Activated CD8-positive, alpha-beta memory T cell treated with anti-CD3 and anti-CD28 coated beads, Interleukin-2, amount 10 ng/mL, durations not matched to agents 7 days and 5 days (primary cell): ENCODE data around the gene ADGRL1. TPM values are rescaled to one million over a fixed set of nuclear protein-coding genes. Genes with fewer than 3 reads are reported as not detected.
"Not testable (repeated sequence)": the region's sequence is repeated elsewhere in the genome, so short reads cannot be mapped to it uniquely, and the experiment has no call there.

Experiments
- ATAC-seq: fragments of 150-1000 bp; cut with Tn5 transposase; one replicate; pipeline ENCODE4 v1.10.0; 2021; ENCODE audit warnings: moderate library complexity
- CTCF ChIA-PET: fragments of 350-600 bp; sonication (Branson Sonifier 250); formaldehyde crosslinking; loops from one replicate; lab custom pipeline; 2021; ENCODE audit warnings: antibody characterized with exemption; lab: Charles Lee
- DNase-seq: peaks from one replicate; pipeline ENCODE4 v3.0.0-alpha.2; 2020
- H3K27ac Mint-ChIP-seq: one replicate; pipeline ENCODE4 v1.8.0; 2021; ENCODE audit warnings: mild to moderate bottlenecking, mixed read lengths
- H3K27me3 Mint-ChIP-seq: one replicate; pipeline ENCODE4 v1.8.0; 2021; ENCODE audit warnings: mixed read lengths
- H3K36me3 Mint-ChIP-seq: one replicate; pipeline ENCODE4 v1.8.0; 2021; ENCODE audit warnings: mild to moderate bottlenecking, mixed read lengths
- H3K4me1 Mint-ChIP-seq: one replicate; pipeline ENCODE4 v1.8.0; 2021; ENCODE audit warnings: mixed read lengths
- H3K4me3 Mint-ChIP-seq: one replicate; pipeline ENCODE4 v1.8.0; 2021; ENCODE audit warnings: mild to moderate bottlenecking, moderate library complexity, mixed read lengths
- H3K9me3 Mint-ChIP-seq: one replicate; pipeline ENCODE4 v1.8.0; 2022; ENCODE audit warnings: low read depth, mixed read lengths
- total RNA-seq, 2 experiments: library from RNA; stranded (reverse); gene quantifications; one replicate each; pipeline ENCODE4 v1.2.3, GENCODE V29; 2021

ADGRL1 gene
- total RNA-seq, 2 experiments from 2014 or later = 3.7 to 4.3 TPM

- no peak for DNase-seq
- no peak overlapping the region for H3K27ac Mint-ChIP-seq
- no peak for ATAC-seq
Observed at GRCh38 chr19:14146789-14147216, 59.2 kb downstream of the ADGRL1 start.

DNA sequence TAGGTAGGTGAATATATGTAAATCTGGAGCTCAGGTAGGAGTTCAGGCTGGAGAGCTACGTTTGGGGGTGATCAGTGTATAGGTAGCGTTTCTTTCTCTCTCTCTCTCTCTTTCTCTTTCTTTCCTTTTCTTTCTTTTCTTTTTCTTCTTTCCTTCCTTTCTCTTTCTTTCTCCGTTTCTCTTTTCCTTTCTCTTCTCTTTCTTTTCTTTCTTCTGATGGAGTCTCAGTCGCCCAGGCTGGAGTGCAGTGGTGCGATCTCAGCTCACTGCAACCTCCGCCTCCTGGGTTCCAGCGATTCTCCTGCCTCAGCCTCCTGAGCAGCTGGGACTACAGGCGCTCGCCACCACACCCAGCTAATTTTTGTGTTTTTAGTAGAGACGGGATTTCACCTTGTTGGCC, 59.8 kb downstream of the ADGRL1 start:
- H3K27me3 Mint-ChIP-seq, H3K9me3 Mint-ChIP-seq, H3K36me3 Mint-ChIP-seq, ATAC-seq, H3K27ac Mint-ChIP-seq, DNase-seq, H3K4me3 Mint-ChIP-seq: not testable (repeated sequence)
- H3K4me1 Mint-ChIP-seq = peaks cover 21% of the 10 kb centered on the region
- CTCF ChIA-PET = interaction anchor here (0.6 to 2.2 kb wide), 6 partner anchors 9 to 341 kb away, joined by 3 to 16 read pairs (median 4); partner anchors contain the start of gene ASF1B

More at GRCh38 chr19:14146789-14147216, 59.2 kb downstream of the ADGRL1 start:
- Mint-ChIP-seq H3K36me3 (no peaks in the 10 kb centered on the region), H3K4me3 (no peak overlapping the region), H3K27me3 (no peaks in the 10 kb centered on the region), H3K9me3 (no peaks in the 10 kb centered on the region), H3K4me1 (peaks cover 21% of the 10 kb centered on the region)
- CTCF ChIA-PET = interaction anchor here (1.4 to 2.8 kb wide), 5 partner anchors 9 to 348 kb away, joined by 3 to 22 read pairs (median 16); partner anchors contain the start of gene ASF1B

- H3K4me3 Mint-ChIP-seq = no peak overlapping the region
- DNase-seq = no peak
- H3K9me3 Mint-ChIP-seq = no peaks in the 10 kb centered on the region
- peaks cover 21% of the 10 kb centered on the region for H3K4me1 Mint-ChIP-seq
- H3K27me3 Mint-ChIP-seq = no peaks in the 10 kb centered on the region
- ATAC-seq = no peak
- peaks cover 2% of the 10 kb centered on the region for H3K36me3 Mint-ChIP-seq
- no peak overlapping the region for H3K27ac Mint-ChIP-seq
- CTCF ChIA-PET = interaction anchor here (1.0 to 2.2 kb wide), 5 partner anchors 8 to 204 kb away, joined by 3 to 16 read pairs (median 4); partner anchors contain the start of gene ASF1B
Observed at GRCh38 chr19:14145381-14145780, 60.6 kb downstream of the ADGRL1 start.

GRCh38 chr19:14142262-14143190, 63.4 kb downstream of the ADGRL1 start:
- Mint-ChIP-seq H3K36me3 (peaks cover 2% of the 10 kb centered on the region), H3K27me3 (no peaks in the 10 kb centered on the region), H3K27ac (no peak overlapping the region), H3K4me3 (no peak overlapping the region), H3K9me3 (no peaks in the 10 kb centered on the region), H3K4me1 (peaks cover 10% of the 10 kb centered on the region)
- no peak for DNase-seq
- CTCF ChIA-PET = interaction anchor here (0.6 to 2.3 kb wide), 4 partner anchors 25 to 264 kb away, joined by 4 to 8 read pairs (median 5); no protein-coding TSS in a partner anchor
- no peak for ATAC-seq

DNA sequence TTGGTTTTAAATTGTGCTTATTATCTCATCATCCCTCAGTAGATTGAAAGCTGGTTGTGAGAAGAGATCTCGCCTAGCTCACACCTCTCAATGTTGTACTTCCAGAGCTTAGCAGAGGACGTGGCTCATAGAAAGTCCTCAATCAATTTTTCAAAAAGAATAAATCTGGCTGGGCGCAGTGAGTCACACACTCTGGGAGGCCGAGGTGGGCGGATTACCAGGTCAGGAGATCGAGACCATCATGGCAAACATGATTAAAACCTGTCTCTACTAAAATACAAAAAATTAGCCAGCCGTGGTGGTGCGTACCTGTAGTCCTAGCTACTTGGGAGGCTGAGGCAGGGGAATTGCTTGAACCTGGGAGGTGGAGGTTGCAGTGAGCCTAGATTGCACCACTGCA, 64.9 kb downstream of the ADGRL1 start:
- no peak for ATAC-seq

GRCh38 chr19:14139944-14140343, 66.0 kb downstream of the ADGRL1 start:
- ATAC-seq (no peak), DNase-seq (no peak)
- no peaks in the 10 kb centered on the region for H3K9me3 Mint-ChIP-seq
- H3K4me3 Mint-ChIP-seq = no peak overlapping the region
- H3K27ac Mint-ChIP-seq = no peak overlapping the region
- H3K4me1 Mint-ChIP-seq = peaks cover 21% of the 10 kb centered on the region
- peaks cover 8% of the 10 kb centered on the region for H3K36me3 Mint-ChIP-seq
- CTCF ChIA-PET = interaction anchor here (1.0 to 3.8 kb wide), 7 partner anchors 8 to 333 kb away, joined by 3 to 14 read pairs (median 3); partner anchors contain the start of gene MISP3
- H3K27me3 Mint-ChIP-seq = no peaks in the 10 kb centered on the region

More for the DNA sequence above, 64.9 kb downstream of the ADGRL1 start:
- no peak overlapping the region for H3K4me3 Mint-ChIP-seq
- peaks cover 13% of the 10 kb centered on the region for H3K4me1 Mint-ChIP-seq
- H3K27me3 Mint-ChIP-seq = no peaks in the 10 kb centered on the region
- DNase-seq = no peak
- H3K27ac Mint-ChIP-seq = no peak overlapping the region
- peaks cover 5% of the 10 kb centered on the region for H3K36me3 Mint-ChIP-seq
- H3K9me3 Mint-ChIP-seq = no peaks in the 10 kb centered on the region
- CTCF ChIA-PET = interaction anchor here (1.5 to 2.3 kb wide), 2 partner anchors 208 to 265 kb away, joined by 5 to 8 read pairs; no protein-coding TSS in a partner anchor

DNA sequence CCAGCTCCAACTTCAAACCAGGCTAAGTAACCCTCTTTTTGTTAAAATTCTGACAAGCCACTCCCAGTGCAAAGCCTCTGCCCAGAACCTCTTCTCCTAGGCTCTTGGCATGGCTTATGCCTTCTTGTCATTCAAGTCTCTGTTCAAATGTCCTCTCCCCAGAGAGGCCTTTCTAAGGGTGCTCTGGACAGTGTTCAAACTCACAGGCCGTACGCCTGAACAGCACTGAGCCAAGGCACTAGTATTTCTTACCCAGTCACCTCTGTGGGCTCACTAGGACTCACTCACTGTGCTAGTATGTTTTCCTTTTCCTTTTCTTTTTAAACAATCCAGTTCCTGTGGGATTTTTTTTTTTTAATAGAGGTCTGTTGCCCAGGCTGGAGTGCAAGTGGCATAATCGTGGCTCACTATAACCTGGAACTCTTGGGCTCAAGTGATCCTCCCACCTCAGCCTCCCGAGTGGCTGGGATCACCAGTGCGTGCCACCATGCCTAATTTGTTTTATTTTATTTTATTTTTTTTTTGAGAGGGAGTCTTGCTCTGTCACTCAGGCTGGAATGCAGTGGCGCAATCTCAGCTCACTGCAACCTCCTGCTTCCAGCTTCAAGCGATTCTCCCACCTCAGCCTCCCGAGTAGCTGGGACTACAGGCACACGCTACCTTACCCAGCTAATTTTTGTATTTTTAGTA, 67.2 kb downstream of the ADGRL1 start:
- H3K4me1 Mint-ChIP-seq = peaks cover 31% of the 10 kb centered on the region
- peak overlapping the region; percentile 29 for H3K27ac Mint-ChIP-seq
- peaks cover 15% of the 10 kb centered on the region for H3K36me3 Mint-ChIP-seq
- H3K9me3 Mint-ChIP-seq = no peaks in the 10 kb centered on the region
- DNase-seq = no peak
- ATAC-seq = no peak
- H3K27me3 Mint-ChIP-seq = no peaks in the 10 kb centered on the region
- CTCF ChIA-PET = interaction anchor here (1.0 to 3.8 kb wide), 10 partner anchors 9 to 281 kb away, joined by 3 to 38 read pairs (median 4); partner anchors contain the start of gene MISP3
- peak overlapping the region; percentile 44 for H3K4me3 Mint-ChIP-seq

- Mint-ChIP-seq H3K27ac (peak within 1 kb of the TSS; percentile 94), H3K36me3 (peaks cover 25% of the 10 kb centered on the region), H3K4me3 (peak within 1 kb of the TSS; percentile 88), H3K9me3 (no peaks in the 10 kb centered on the region), H3K4me1 (peaks cover 34% of the 10 kb centered on the region), H3K27me3 (no peaks in the 10 kb centered on the region)
- CTCF ChIA-PET = interaction anchor here (0.5 to 4.0 kb wide), 94 partner anchors 9 to 554 kb away, joined by 3 to 59 read pairs (median 5); partner anchors contain the start of genes ADGRE5, DNAJB1, GIPC1 and IL27RA
- peak; percentile 99 for DNase-seq
- peak; percentile 88 for ATAC-seq
Observed at GRCh38 chr19:14136509-14137281, 69.3 kb downstream of the ADGRL1 start, which contains the start of gene ASF1B. TSS of gene ASF1B (minus strand) at chr19:14136589. CDS start at chr19:14136456, 133 bp downstream.

GRCh38 chr19:14135985-14136508, 69.9 kb downstream of the ADGRL1 start:
- no peak for ATAC-seq
- no peaks in the 10 kb centered on the region for H3K9me3 Mint-ChIP-seq
- no peak for DNase-seq
- CTCF ChIA-PET = interaction anchor here (0.5 to 4.0 kb wide), 86 partner anchors 8 to 554 kb away, joined by 3 to 59 read pairs (median 5); partner anchors contain the start of genes ADGRE5, DNAJB1, GIPC1 and IL27RA
- H3K27me3 Mint-ChIP-seq = no peaks in the 10 kb centered on the region
- peaks cover 26% of the 10 kb centered on the region for H3K36me3 Mint-ChIP-seq
- H3K4me3 Mint-ChIP-seq = peak overlapping the region; percentile 88
- peak overlapping the region; percentile 94 for H3K27ac Mint-ChIP-seq
- H3K4me1 Mint-ChIP-seq = peaks cover 34% of the 10 kb centered on the region

GRCh38 chr19:14135355-14135754, 70.6 kb downstream of the ADGRL1 start:
- peak overlapping the region; percentile 94 for H3K27ac Mint-ChIP-seq
- CTCF ChIA-PET = interaction anchor here (0.6 to 4.0 kb wide), 15 partner anchors 10 to 372 kb away, joined by 3 to 59 read pairs (median 4); partner anchors contain the start of gene PRKACA
- H3K27me3 Mint-ChIP-seq = no peaks in the 10 kb centered on the region
- H3K36me3 Mint-ChIP-seq = peaks cover 24% of the 10 kb centered on the region
- no peaks in the 10 kb centered on the region for H3K9me3 Mint-ChIP-seq
- H3K4me1 Mint-ChIP-seq = peaks cover 34% of the 10 kb centered on the region
- ATAC-seq (no peak), DNase-seq (no peak)
- H3K4me3 Mint-ChIP-seq = peak overlapping the region; percentile 88

- Mint-ChIP-seq H3K4me3 (no peak overlapping the region), H3K9me3 (no peaks in the 10 kb centered on the region), H3K27me3 (no peaks in the 10 kb centered on the region), H3K27ac (no peak overlapping the region), H3K4me1 (peaks cover 7% of the 10 kb centered on the region), H3K36me3 (peaks cover 34% of the 10 kb centered on the region)
- ATAC-seq (no peak), DNase-seq (no peak)
- CTCF ChIA-PET = interaction anchor here (1.2 kb wide), 1 partner anchor 9 kb away, joined by 4 read pairs; the partner anchor contains the start of gene ASF1B
Observed at GRCh38 chr19:14127929-14128509, 78.0 kb downstream of the ADGRL1 start.
